NCI-H446 treated with DMSO at 0.1 percent for 48 hours (cell line): Measurements from ENCODE around the gene GTF3C1.

Experiments used
- DNase-seq: peaks from one replicate; lab custom pipeline; 2025; lab: John Stamatoyannopoulos, UW

The GTF3C1 gene

GRCh38 chr16:27518226-27518625 lies 31.5 kb downstream of the GTF3C1 start:
- DNase-seq: no peak

- DNase-seq: no peak
These were observed 32.0 kb downstream of the GTF3C1 start for GRCh38 chr16:27517664-27518063.

GRCh38 chr16:27516365-27516764 lies 33.3 kb downstream of the GTF3C1 start:
- DNase-seq: no peak

- no peak for DNase-seq
These were observed 33.8 kb downstream of the GTF3C1 start for GRCh38 chr16:27515874-27516353.

- DNase-seq: no peak
These were observed 34.9 kb downstream of the GTF3C1 start for GRCh38 chr16:27514806-27515205.

GRCh38 chr16:27511657-27512448 lies 37.9 kb downstream of the GTF3C1 start:
- DNase-seq: no peak

- no peak for DNase-seq
These were observed 41.2 kb downstream of the GTF3C1 start for GRCh38 chr16:27508476-27508875.

GRCh38 chr16:27506771-27507170 lies 42.9 kb downstream of the GTF3C1 start:
- no peak for DNase-seq

- no peak for DNase-seq
These were observed 44.1 kb downstream of the GTF3C1 start for GRCh38 chr16:27505297-27506236.

- no peak for DNase-seq
These were observed 46.1 kb downstream of the GTF3C1 start for GRCh38 chr16:27503662-27504061.

GRCh38 chr16:27500801-27501200 lies 48.9 kb downstream of the GTF3C1 start:
- no peak for DNase-seq

- DNase-seq: no peak
These were observed 50.1 kb downstream of the GTF3C1 start for GRCh38 chr16:27499659-27500055.

GRCh38 chr16:27498916-27499658 lies 50.6 kb downstream of the GTF3C1 start:
- DNase-seq: no peak

GRCh38 chr16:27498031-27498825 lies 51.5 kb downstream of the GTF3C1 start:
- DNase-seq: no peak

- DNase-seq: no peak
These were observed 54.5 kb downstream of the GTF3C1 start for GRCh38 chr16:27495191-27495590.

- no peak for DNase-seq
These were observed 57.1 kb downstream of the GTF3C1 start for GRCh38 chr16:27492588-27492979.

- DNase-seq: no peak
These were observed 57.7 kb downstream of the GTF3C1 start for GRCh38 chr16:27491894-27492587.

- no peak for DNase-seq
These were observed 59.8 kb downstream of the GTF3C1 start for GRCh38 chr16:27489906-27490305.

GRCh38 chr16:27489421-27489820 lies 60.3 kb downstream of the GTF3C1 start:
- DNase-seq: no peak

- no peak for DNase-seq
These were observed 63.0 kb downstream of the GTF3C1 start for GRCh38 chr16:27486760-27487159.

- no peak for DNase-seq
These were observed 63.4 kb downstream of the GTF3C1 start for GRCh38 chr16:27486344-27486743.
